GM19324 (cell line): ENCODE results near the gene MAML2.

Source experiments
- ATAC-seq: cut with Tn5 transposase; IDR thresholded peaks from one replicate; pipeline ENCODE4 v1.9.1; 2021; ENCODE audit warnings: mild to moderate bottlenecking, moderate library complexity; ENCODE audit not compliant: unreplicated experiment, low FRiP score

Gene MAML2

GRCh38 chr11:96342961-96343711 is at the start of gene MAML2:
Gene MAML2 (minus strand): TSS chr11:96343195. CDS start chr11:96341895, 1,300 bp downstream.
- ATAC-seq: peak; percentile 77

DNA sequence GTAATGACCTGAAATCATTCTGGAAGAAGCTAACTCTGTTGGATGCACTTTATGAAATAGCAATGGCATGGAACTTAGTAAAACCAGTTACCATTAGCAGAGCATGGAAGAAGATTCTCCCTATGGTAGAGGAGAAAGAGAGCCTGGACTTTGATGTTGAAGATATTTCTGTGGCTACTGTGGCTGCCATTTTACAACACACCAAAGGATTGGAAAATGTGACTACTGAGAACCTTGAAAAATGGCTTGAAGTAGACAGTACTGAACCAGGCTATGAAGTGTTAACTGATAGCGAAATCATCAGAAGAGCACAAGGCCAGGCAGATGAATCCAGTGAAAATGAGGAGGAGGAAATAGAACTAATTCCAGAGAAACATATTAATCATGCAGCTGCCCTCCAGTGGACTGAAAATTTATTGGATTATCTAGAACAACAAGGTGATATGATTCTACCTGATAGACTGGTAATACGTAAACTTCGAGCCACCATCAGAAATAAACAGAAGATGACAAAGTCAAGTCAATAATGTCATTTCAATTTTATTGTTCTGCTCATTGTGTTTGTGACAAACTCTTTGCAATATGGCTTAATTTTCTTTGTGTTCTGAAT is 48.8 kb upstream of the MAML2 start:
- no peak for ATAC-seq

DNA sequence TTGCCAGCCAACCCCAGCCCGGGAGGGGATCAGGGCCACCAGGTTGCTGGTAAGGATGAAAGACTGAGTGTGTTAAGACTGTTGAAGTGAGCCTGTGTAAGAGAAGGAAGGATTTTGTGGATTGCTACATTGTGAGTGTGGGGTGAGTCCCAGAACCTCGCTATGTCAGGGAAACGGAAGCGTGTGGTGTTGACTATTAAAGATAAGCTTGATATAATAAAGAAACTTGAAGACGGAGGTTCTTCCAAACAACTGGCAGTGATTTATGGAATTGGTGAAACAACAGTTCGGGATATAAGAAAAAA is 47.4 kb upstream of the MAML2 start:
- ATAC-seq: no peak

DNA sequence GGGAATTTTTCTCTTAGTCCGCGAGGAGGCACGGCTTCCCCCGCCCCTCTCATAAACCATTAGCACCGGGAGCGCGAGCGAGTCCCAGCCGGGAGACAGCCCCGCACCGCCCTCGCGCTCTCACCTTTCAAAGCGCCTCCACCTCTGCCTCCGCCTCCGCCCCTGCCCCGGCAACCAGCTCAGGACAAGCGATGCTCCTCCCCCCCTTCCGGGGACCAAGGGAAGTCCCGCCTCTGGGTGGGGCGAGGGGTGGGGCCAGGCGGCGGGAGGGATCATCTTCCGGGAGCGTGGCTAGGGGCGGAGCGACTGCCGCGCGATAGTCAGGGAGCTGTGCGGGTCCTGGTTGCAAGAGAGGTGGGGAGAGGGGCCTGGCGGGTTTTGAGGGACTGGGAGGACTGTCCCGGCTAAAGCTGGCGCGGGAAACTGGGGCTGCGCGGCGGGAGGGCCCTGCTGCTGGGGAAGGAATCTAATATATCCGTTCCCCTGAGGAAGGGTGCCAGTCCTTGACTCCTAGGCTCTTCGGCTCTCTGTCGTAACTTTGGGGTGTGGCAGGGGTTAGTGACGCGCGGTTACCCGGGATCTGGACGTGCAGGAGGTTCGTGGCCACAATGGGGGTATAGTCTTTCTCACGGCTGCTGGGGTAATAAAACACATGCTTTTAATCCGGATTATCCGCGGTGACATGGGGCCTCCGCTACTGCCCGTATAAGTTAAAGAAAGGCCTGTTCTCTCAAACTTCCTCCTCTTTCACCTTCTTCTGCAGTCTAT is 46.9 kb upstream of the MAML2 start, which contains the start of the genes CCDC82 and JRKL:
CCDC82 (minus strand) TSS at position 193 of the 768 bp plus-strand sequence. CDS start 5,165 bp downstream, outside the sequence.
JRKL (plus strand) TSS at position 294 of the 768 bp plus-strand sequence. CDS start 637 bp downstream, outside the sequence.
- ATAC-seq: peak; percentile 97

DNA sequence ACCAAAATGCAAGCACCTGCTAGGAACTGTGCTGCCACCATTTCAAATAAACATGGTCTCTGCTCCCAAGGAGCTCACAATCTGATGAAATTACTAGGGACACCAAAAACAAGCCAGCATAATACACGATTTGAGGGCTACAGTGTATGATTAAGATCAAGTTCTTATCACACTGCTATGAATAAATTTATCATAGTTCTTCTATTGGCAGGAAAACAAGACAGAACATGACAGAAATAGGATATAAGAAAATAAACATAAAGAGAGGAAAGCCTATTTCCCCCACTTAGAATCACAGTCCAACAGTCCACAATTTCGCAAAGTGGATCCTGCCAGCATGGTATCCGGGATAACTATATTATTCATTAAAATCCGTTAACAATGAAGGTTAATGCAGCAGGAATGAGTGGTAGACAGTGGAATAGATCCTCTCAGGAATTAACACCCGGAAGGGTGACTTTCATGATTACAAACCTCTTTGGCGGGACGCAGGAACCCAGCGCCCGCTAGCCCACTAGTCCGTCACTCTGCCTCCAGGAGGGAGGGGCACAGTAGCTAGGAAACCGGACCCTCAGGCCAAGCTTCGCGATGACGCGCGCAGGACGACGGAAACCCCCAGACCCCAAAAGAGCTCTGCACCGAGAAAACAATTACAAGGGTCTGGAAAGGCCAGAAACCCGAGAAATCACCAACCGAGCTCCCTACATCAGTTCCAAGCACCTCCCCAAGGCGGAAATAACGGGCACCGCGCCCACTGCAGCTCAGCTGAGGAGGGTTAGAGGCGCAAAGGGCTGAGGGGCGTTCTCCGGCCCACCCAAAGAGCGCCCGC is 46.1 kb upstream of the MAML2 start:
- peak; percentile 60 for ATAC-seq

DNA sequence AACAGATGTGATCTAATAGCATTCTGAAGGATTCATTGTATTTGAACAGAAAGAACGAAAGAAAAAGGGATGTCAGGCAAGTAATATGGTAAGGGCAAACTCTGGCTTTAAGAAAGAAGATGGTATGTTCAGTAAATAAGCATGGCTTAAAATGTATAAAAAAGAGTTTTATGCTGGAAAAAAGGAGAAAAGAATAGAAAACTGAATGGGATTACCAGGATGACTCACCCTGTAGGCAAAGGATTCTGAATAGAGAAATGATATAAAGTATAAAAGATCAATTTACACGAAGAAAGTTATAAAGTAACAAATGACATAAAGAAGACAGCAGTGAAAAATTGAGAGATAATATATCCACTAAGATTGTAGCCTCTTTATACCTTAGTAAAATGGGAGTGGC is 42.2 kb upstream of the MAML2 start:
- no peak for ATAC-seq

GRCh38 chr11:96384156-96384555 is 41.2 kb upstream of the MAML2 start:
- no peak for ATAC-seq

DNA sequence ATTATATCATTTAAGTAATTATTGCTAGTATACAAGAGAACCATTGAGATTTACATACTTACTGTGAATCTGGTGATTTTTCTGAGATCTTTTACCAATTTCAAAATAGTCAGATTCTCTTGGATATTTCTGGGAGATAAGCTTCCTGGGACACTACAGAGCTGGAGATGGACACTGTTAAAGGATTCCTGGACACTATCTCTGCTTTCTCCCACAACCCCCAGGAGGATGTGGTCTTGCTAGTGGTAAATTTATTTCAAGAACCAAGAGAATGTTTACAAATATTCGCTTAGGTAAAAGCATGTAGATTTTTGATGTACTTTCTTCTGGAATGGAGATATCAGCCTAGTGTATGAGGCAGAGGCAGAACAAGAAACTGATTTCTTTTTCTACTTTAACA is 33.8 kb upstream of the MAML2 start:
- ATAC-seq: no peak

DNA sequence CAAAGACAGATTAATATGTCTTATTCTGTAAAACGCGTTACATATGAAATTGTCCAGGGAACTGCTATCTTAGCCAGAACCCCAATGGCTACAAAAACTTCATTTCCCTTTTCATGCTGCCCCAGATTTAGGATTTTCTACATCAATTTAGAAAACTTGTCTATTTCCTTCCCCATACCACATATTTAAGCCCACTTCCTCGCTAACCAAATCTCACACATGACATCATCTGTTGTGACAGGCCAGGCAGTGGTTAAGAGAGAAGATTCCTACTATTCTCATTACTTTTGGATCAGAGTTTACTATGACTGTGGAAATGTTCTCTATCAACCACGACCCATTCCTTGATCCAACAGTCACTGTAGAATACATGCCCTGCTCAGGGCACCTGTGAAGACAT is 30.8 kb upstream of the MAML2 start:
- ATAC-seq: no peak

DNA sequence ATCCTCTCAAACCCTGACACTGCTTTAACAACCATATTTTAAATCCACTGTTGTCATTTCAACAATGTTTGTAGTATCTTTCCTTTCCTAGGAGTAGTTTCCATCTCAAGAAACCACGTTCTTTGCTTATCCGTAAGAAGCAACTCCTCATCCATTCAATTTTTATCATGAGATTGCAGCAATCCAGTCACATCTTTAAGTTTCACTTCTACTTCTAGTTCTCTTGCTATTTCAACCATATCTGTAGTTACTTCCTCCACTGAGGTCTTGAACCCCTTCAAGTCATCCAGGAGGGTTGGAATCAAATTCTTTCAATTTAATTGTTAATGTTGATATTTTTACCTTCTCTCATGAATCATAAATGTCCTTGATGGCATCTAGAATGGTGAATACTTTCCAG is 24.3 kb upstream of the MAML2 start:
- ATAC-seq: no peak

- no peak for ATAC-seq
Observed at GRCh38 chr11:96366024-96366423, 23.0 kb upstream of the MAML2 start.

GRCh38 chr11:96365493-96365892 is 22.5 kb upstream of the MAML2 start:
- ATAC-seq: no peak

DNA sequence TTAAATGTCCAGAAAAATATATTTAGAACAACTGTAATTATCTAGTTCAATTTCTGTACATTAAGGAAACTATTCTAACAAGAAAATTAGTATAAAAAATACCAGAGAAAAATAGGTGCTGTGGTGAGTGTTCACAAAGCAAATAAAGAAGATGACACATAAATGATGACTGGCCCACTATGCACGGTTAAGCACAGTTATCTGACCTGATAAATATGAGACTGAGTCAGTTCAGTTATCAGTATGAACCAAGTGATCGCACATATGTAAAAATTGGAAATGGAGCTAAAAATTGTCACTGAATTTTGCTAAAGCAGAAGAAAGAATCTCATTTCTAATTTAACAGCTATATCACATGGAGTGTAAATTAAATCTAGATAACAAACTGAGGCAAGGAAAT is 18.8 kb upstream of the MAML2 start:
- ATAC-seq: no peak

GRCh38 chr11:96358321-96358720 is 15.3 kb upstream of the MAML2 start:
- no peak for ATAC-seq

DNA sequence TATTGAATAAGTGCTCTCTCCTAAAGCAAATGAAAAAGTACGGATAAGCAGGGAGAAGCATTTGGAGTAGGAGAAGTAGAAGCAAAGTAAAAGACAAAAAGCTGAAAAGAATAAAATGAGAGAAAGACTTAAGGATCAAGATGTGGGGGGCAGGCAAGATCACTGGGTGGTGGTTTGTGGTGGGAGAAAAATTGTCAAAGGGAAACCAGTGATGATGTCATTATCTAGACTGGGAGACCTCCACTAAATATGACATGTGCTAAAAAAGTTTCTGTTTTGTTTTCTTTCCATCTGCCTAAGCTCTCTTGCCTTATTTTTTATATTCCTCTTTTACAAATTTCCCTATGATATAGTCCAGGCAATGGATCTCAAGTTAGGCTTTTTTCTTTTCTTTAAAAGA is 14.8 kb upstream of the MAML2 start:
- no peak for ATAC-seq

DNA sequence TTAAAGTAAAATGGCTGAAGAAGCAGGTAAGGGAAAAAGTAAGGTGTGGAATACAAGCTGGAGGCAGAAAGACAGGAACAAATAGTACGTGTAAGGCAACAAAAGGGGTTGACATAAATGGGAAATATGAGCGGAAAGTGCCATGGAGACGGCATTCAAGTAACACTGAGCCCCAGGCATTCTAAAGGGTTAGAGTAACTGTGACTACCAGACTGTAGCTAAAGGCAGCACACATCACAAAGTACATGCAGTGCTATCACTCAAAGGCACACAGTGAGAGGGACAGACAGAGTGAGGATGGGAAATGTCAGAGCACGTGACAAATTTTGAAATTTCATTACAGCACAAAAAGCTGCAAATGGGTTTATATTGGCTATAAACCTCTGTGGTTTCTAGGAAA is 13.9 kb upstream of the MAML2 start:
- ATAC-seq: no peak

GRCh38 chr11:96342014-96342960 is 708 bp downstream of the MAML2 start:
- ATAC-seq: no peak

GRCh38 chr11:96341211-96342013 is 1.6 kb downstream of the MAML2 start:
- peak; percentile 35 for ATAC-seq

DNA sequence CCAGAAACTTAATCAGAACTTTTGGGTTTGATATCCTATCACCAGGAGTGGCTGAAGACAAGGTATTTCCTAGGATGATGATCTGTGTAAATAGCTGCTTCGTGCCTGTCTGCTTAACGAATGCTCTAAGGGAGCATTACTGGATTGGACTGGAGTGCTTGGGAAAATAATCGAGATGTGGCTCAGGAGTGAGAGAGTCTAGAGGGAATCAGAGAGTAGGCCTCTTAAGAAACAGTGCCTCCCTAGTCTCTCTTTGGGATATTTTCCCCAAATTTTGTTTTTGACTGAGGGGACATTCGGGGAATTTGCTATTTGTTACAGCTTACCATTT is 2.5 kb downstream of the MAML2 start:
- ATAC-seq: no peak
